GM12864 (cell line): ENCODE data around the gene NCOR1.
"Not testable (repeated sequence)": the region's sequence is repeated elsewhere in the genome, so short reads cannot be mapped to it uniquely, and the experiment has no call there.

ENCODE experiments used
- DNase-seq: peaks from one replicate; pipeline ENCODE4 v3.0.0-alpha.2; 2011; ENCODE audit warnings: low read depth
- H3K4me3 ChIP-seq: 2 replicates; pipeline ENCODE4 v1.5.1; 2011; ENCODE audit warnings: mild to moderate bottlenecking, low read depth, low read length, control low read depth
- TF ChIP-seq, protein P1 (sequence below): IDR thresholded peaks from 2 replicates; pipeline ENCODE4 v1.5.1; 2011; ENCODE audit warnings: low read depth, mild to moderate bottlenecking, moderate library complexity, low read length, control low read depth, inconsistent platforms; ENCODE audit errors: missing control alignments

NCOR1 gene

GRCh38 chr17:16123531-16123930 lies 91.8 kb downstream of the NCOR1 start:
- TF ChIP-seq, protein P1, sequence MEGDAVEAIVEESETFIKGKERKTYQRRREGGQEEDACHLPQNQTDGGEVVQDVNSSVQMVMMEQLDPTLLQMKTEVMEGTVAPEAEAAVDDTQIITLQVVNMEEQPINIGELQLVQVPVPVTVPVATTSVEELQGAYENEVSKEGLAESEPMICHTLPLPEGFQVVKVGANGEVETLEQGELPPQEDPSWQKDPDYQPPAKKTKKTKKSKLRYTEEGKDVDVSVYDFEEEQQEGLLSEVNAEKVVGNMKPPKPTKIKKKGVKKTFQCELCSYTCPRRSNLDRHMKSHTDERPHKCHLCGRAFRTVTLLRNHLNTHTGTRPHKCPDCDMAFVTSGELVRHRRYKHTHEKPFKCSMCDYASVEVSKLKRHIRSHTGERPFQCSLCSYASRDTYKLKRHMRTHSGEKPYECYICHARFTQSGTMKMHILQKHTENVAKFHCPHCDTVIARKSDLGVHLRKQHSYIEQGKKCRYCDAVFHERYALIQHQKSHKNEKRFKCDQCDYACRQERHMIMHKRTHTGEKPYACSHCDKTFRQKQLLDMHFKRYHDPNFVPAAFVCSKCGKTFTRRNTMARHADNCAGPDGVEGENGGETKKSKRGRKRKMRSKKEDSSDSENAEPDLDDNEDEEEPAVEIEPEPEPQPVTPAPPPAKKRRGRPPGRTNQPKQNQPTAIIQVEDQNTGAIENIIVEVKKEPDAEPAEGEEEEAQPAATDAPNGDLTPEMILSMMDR: no peak
- H3K4me3 ChIP-seq: no peak overlapping the region
- DNase-seq: no peak

- TF ChIP-seq, protein P1: no peak
- DNase-seq: no peak
- no peak overlapping the region for H3K4me3 ChIP-seq
Observed at GRCh38 chr17:16122697-16123434, 92.5 kb downstream of the NCOR1 start.

GRCh38 chr17:16121915-16122314 lies 93.4 kb downstream of the NCOR1 start:
- H3K4me3 ChIP-seq: no peak overlapping the region
- TF ChIP-seq, protein P1: no peak
- DNase-seq: no peak

DNA sequence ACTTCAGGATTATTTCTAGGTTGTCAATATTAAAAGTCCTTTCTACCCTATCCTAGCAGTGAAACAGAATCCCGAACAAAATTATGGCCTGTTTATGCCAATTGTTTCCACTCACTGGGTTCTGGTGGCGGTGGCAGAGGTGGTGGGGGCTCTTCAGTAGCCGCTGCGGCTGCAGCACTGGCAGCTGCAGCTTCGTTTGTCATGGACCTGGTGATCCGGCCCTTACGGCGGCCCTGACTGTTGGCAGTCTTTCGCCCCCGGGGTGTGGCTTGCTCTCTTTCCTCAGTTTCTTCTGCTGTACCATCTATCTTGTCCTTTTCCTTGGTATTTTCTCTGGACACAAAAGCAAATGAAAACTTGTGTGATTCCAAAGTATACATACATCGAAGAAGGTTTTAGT lies 94.4 kb downstream of the NCOR1 start:
- H3K4me3 ChIP-seq: no peak overlapping the region
- TF ChIP-seq, protein P1: no peak
- no peak for DNase-seq

GRCh38 chr17:16117149-16117548 lies 98.2 kb downstream of the NCOR1 start:
- TF ChIP-seq, protein P1: no peak
- DNase-seq: no peak
- H3K4me3 ChIP-seq: no peak overlapping the region

DNA sequence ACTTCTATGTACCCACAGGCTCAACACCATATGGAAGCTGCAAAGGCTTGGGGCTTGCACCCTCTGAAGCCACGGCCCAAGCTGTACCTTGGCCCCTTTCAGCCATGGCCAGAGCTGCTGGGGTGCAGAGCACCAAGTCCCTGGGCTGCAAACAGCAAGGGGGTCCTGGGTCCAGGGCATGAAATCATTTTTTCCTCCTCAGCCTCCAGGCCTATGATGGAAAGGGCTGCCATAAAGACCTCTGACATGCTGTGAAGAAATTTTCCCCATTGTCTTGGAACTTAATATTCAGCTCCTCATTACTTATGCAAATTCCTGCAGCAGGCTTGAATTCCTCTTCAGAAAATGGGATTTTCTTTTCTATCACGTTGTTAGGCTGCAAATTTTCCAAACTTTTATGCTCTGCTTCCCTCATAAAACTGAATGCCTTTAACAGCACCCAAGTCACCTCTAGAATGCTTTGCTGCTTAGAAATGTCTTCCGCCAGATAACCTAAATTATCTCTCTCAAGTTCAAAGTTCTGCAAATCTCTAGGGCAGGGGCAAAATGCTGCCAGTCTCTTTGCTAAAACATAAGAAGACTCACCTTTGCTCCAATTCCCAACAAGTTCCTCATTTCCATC lies 100.1 kb downstream of the NCOR1 start:
- DNase-seq, H3K4me3 ChIP-seq: not testable (repeated sequence)

DNA sequence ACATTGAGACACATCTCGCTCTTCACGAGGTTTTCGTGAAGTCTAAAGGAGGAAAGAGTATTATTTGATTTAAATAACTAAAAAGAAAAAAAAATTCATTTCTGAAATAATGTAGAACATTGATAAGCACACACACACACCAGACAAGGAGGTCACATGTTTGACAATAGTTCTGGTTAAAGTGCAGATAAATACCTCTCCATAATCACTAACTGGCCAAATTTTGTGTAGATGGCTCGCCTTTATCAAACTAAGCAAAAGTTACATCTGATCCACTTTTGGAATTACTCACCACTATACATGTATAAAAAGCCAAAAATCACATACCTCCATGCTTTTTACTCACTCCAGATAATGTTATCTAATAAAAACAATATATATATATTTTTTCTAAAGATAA lies 106.5 kb downstream of the NCOR1 start:
- TF ChIP-seq, protein P1: no peak
- H3K4me3 ChIP-seq: no peak overlapping the region
- DNase-seq: no peak
